NCI-H128 (cell line): ENCODE measurements around the gene EYA4.

Experiments
- DNase-seq: peaks from one replicate; lab custom pipeline; 2025; ENCODE audit not compliant: unreplicated experiment; lab: John Stamatoyannopoulos, UW

Gene EYA4

GRCh38 chr6:133288662-133289061 lies 47.5 kb downstream of the EYA4 start:
- no peak for DNase-seq

DNA sequence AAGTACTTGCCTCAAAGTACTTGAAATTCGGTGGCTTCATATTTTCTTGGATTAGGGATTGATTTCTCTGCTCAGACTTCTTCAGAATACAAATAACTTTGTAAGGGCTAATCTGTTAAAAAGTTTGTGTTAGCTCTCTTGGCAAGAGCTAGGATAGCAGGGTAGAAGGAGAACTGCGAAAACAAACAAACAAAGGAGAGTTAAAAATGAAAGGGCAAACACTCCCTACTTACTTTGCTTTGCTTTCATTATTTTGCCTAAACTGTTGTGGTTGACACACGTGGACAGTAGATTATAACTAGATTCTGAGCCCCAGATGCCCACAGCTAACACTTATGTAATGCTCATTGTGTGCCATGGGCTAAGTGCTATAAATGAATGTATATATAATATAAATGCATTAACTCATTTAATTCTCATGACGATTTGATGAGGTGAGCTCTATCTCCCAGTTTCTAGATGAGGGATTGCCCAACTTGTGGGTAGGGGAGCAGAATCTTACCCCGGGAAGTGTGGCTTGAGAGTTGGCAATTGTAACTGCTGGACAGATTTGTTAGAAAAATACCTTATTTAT lies 48.7 kb downstream of the EYA4 start:
- DNase-seq: no peak

GRCh38 chr6:133290930-133291329 lies 49.8 kb downstream of the EYA4 start:
- DNase-seq: no peak

- no peak for DNase-seq
Observed at GRCh38 chr6:133291671-133292070, 50.5 kb downstream of the EYA4 start.

- no peak for DNase-seq
Observed at GRCh38 chr6:133297657-133298056, 56.5 kb downstream of the EYA4 start.

- no peak for DNase-seq
Observed at GRCh38 chr6:133298335-133298734, 57.2 kb downstream of the EYA4 start.

DNA sequence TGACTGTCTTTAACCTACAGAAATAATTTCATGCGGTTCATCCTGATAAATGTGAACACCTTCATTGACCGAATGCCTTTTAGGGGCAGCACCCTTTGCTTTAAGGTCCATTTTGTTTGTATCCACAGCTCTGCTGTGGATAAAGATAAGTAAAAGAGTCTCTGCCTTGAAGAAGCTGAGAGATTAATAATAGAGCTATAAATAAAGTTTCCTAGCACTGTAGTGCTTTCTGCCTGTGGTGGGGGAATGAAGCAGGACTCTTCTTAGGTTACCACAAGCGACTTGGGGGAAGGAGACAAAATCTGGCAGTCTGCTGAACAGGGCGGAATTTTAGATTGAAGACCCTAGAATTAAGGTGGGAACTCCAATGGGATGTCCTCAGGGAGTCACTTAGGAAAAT lies 57.6 kb downstream of the EYA4 start:
- no peak for DNase-seq

GRCh38 chr6:133300896-133301295 lies 59.7 kb downstream of the EYA4 start:
- no peak for DNase-seq

GRCh38 chr6:133301835-133302234 lies 60.7 kb downstream of the EYA4 start:
- DNase-seq: no peak

DNA sequence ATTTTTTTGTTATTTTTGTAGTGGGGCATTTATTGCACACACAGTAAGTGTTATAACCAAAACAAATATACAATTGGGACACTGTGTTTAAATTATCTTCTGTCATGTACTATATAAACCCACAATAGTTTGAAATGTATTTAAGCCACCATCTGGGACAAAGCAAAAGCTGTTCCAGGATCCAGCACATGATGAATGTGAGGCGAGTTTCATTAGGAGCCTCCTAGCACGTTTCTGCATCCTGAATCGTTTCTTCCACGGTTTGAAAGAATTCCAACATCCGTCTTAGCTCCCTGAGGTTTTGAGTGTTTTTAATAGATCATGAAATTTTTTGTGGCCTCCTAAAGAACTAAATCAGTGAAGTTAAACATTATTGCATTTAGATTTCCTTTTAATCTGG lies 65.8 kb downstream of the EYA4 start:
- DNase-seq: no peak

DNA sequence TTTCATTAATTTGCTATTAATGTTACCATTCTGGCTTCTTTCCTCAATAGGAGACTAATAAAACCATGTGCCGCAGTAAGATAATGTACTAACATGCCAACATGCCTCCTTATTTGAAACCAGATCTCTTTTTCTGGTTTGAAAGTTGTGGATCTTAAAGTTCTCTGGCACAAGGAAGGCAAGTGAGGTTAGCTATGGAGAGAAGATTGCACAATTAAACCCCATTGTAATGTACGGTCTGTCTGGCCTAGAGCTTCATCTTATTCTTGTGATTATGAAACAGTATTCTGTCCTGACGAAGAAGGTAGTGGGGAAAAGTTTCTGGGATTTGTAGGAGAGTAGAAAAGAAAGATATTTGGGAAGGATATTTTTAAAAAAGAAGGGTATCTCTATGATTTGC lies 68.4 kb downstream of the EYA4 start:
- no peak for DNase-seq

DNA sequence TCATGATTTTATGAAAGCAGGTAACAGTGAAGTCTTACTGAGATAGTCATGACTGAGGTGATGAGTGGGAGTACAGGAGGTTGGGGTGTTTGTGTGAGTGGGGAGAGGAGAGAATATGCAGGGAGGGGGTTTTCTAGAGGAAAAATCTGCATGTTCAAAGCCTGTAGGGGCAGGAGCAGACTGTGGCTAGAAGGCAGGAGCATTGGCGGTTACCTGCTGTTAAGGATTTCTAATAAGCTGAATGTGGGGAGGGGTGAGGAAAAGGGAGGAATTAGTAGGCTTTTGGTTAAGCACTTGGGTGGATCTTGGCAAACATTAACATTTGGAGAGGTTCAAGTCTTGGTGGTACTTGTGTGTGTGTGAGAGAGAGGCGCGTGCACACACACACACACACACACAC lies 70.8 kb downstream of the EYA4 start:
- DNase-seq: no peak

DNA sequence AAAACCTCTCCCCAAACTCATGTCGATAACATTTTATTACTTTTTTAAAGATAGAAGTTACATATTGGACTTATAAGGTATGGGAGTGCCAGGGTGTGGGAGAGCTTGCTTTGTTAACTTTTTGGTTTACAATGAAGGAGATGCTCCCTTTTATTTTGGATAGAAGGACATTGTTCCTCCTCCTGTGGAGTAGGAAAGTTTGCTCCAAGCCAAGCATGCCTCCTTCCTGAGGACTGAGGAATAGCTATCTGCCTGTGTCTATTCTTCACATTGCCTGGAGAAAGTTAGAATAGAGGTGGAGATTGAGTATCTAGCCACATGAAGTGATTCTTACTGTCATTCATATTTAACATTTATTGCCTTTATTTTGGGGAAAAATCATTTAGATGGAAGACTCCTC lies 71.9 kb downstream of the EYA4 start:
- no peak for DNase-seq

- no peak for DNase-seq
Observed at GRCh38 chr6:133314947-133315346, 73.8 kb downstream of the EYA4 start.

DNA sequence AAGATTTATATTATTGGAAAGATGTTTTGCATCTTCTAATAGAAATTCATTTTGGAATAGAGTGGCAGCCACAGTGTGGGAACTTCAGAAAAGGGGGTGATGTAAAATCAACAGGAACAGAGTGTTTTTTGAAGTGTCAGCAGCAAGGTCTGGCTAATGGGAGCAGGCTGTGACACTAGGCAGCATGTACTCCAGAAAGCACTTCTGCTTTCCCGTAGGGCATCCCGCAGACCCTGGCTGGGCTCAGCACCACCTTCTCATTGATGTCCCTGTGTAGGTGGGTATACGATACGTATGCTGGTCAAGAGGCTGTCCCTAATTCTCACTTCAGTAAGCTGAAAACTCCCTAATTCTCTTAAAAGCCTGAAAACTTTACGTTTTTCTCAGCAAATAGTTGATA lies 74.7 kb downstream of the EYA4 start:
- no peak for DNase-seq

- DNase-seq: no peak
Observed at GRCh38 chr6:133317704-133318103, 76.5 kb downstream of the EYA4 start.

DNA sequence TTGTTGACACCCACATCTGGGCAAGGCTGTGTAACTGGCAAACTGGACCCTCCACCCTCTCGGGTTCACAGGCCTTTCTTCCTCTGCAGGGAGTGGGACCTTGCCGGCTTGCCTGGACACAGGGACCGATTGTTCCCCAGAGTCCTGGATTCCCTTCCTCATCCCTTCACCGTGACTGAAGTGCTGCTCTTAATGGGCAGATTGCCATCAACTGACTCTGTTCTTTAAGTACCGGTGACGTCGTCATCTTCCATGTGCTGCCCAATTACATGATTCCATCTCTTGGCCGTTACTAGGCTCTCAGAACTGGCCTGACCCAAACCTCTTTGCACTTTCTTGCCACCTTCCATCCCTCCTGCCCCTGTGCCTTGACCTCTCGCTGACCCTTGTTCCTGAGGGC lies 85.4 kb downstream of the EYA4 start:
- no peak for DNase-seq

GRCh38 chr6:133333852-133334251 lies 92.7 kb downstream of the EYA4 start:
- DNase-seq: no peak

DNA sequence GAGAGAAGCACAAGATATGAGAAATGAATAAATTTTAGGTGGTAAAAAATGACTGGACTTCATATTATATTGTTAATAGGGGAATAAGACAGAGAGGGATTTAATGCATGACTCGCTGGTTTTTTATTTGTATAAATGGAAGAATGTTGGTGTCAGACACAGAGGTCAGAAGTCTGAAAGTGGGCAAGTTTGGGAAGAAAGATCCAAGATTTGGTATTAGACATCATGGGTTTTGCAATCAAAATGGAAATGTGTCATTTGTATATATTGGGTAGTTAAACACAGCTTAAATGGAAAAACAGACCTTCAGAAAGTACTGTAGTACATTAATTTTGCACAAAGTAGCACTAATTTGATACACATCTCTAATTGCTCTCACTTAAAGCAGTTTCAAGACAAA lies 96.2 kb downstream of the EYA4 start:
- DNase-seq: no peak

- DNase-seq: no peak
Observed at GRCh38 chr6:133339543-133340384, 98.6 kb downstream of the EYA4 start.

DNA sequence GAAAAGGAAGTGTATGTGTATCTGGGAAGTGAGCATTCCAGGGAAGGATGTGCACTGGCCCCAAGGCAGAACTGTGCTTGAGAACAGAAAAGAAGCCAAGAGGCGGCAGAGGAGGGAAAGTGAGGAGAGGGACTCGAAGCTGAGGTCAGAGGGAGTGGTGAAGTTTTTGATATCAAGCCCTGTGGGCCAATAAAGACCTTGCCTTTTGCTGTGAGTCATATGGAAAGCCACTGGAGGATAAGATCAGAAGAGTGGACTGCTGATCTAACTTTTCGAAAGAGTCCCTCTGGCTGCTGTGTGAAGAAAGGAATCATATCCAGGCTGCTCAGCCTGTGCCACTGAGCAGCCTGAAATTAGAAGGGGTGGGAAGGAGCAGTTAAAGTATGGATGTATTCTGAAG lies 99.4 kb downstream of the EYA4 start:
- no peak for DNase-seq

- DNase-seq: peak; percentile 42
Observed at GRCh38 chr6:133341607-133342158, 100.5 kb downstream of the EYA4 start.

GRCh38 chr6:133343220-133343619 lies 102.1 kb downstream of the EYA4 start:
- no peak for DNase-seq
